Tibial nerve (tissue), 4 donors: ENCODE results near the gene FBXW8. TPM values are rescaled to one million over a fixed set of nuclear protein-coding genes. Genes with fewer than 3 reads are reported as not detected.

ENCODE experiments used
- DNase-seq, 2 donors: peaks; one replicate each; pipeline ENCODE4 v3.0.0-alpha.2; 2019; ENCODE audit warnings: low spot score in 2 of 2
- H3K27ac ChIP-seq, 4 donors: fragments of 200-600 bp; sonication (generic) in 3 of 4; one replicate each; pipeline ENCODE4 v1.5.1; 2017 to 2019; ENCODE audit warnings: mild to moderate bottlenecking in 1 of 4
- H3K27me3 ChIP-seq, 2 donors: fragments of 200-600 bp; sonication (generic) in 1 of 2; one replicate each; pipeline versions ENCODE4 v1.5.1 to v1.6.0; 2017 to 2019
- H3K36me3 ChIP-seq, 3 donors: fragments of 200-600 bp; sonication (generic); one replicate each; pipeline ENCODE4 v1.5.1; 2018 to 2019
- H3K4me1 ChIP-seq, 4 donors: fragments of 200-600 bp; sonication (generic) in 3 of 4; one replicate each; pipeline ENCODE4 v1.5.1; 2017 to 2019
- H3K4me3 ChIP-seq, 4 donors: fragments of 200-600 bp; sonication (generic) in 3 of 4; one replicate each; pipeline ENCODE4 v1.5.1; 2017 to 2019; ENCODE audit warnings: mild to moderate bottlenecking in 1 of 4, moderate library complexity in 1 of 4
- H3K9me3 ChIP-seq, 4 donors: fragments of 200-600 bp; sonication (generic) in 3 of 4; one replicate each; pipeline ENCODE4 v1.5.1; 2017 to 2019
- EP300 ChIP-seq, 2 donors: sonication (generic); formaldehyde crosslinking; IDR thresholded peaks; one replicate each; pipeline ENCODE4 v1.6.1; 2017; ENCODE audit warnings: antibody characterized with exemption in 2 of 2, mild to moderate bottlenecking in 1 of 2
- POLR2A ChIP-seq, 2 donors: fragments of 450-650 bp; IDR thresholded peaks; one replicate each; pipeline ENCODE4 v1.6.1; 2017; ENCODE audit warnings: antibody characterized with exemption in 2 of 2, mild to moderate bottlenecking in 2 of 2, moderate library complexity in 2 of 2
- WGBS, 2 donors: methylation state at CpG; one replicate each; pipeline ENCODE4 v1.1.5; 2018; 5-methylcytosine and 5-hydroxymethylcytosine counted together
- total RNA-seq, 4 donors: library from RNA; depleted of rRNA; stranded (reverse); fragments of >200 nt; gene quantifications; one replicate each; pipeline ENCODE4 v1.1.0, GENCODE V29; 2016
- TF ChIP-seq, protein P1 (sequence below), 5 experiments: fragments of 200-600 bp in 3 of 5; fragments of 450-650 bp in 2 of 5; sonication (generic) in 3 of 5; IDR thresholded peaks; one replicate each; pipeline ENCODE4 v1.5.1; 2016 to 2019; ENCODE audit warnings: antibody characterized with exemption in 5 of 5, mild to moderate bottlenecking in 3 of 5, moderate library complexity in 2 of 5

Gene FBXW8
- total RNA-seq, 4 donors from 2014 or later = 26.7 to 38.4 (median 29.0) TPM

GRCh38 chr12:116864371-116865160 lies 46.2 kb upstream of the FBXW8 start:
- Histone ChIP-seq H3K36me3 (no peaks in the 10 kb centered on the region), H3K9me3 (no peaks in the 10 kb centered on the region), H3K27me3 (no peaks in the 10 kb centered on the region), H3K27ac (no peak overlapping the region), H3K4me1 (peaks cover 0 to 24% (median 6%) of the 10 kb centered on the region in 4 donors), H3K4me3 (no peak overlapping the region)
- WGBS, 2 donors = 67 to 70% methylated on average over 13 of the region's 13 CpGs
- DNase-seq = no peak
- TF ChIP-seq EP300 (IDR thresholded peaks at IDR 0.05) (no peak), POLR2A (IDR thresholded peaks at IDR 0.05) (no peak)
- TF ChIP-seq, protein P1, sequence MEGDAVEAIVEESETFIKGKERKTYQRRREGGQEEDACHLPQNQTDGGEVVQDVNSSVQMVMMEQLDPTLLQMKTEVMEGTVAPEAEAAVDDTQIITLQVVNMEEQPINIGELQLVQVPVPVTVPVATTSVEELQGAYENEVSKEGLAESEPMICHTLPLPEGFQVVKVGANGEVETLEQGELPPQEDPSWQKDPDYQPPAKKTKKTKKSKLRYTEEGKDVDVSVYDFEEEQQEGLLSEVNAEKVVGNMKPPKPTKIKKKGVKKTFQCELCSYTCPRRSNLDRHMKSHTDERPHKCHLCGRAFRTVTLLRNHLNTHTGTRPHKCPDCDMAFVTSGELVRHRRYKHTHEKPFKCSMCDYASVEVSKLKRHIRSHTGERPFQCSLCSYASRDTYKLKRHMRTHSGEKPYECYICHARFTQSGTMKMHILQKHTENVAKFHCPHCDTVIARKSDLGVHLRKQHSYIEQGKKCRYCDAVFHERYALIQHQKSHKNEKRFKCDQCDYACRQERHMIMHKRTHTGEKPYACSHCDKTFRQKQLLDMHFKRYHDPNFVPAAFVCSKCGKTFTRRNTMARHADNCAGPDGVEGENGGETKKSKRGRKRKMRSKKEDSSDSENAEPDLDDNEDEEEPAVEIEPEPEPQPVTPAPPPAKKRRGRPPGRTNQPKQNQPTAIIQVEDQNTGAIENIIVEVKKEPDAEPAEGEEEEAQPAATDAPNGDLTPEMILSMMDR (IDR thresholded peaks at IDR 0.05) = no peak

DNA sequence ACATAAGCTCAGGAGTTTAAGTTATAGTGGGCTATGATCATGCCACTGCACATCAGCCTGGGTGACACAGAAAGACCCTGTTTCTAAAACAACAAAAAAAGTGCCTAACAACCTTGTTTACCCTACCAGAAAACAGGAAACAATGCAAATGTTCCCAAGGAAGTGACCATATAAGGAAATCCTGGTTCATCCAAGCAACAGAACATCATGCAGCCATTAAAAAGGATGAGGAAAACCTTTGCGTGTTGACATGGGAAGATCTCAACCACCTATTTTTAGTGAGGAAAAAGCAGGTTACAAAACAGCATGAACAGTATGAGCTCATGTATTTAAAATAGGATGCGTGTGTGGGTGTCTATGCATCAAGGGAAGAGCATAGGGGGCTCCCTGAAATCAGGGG lies 43.2 kb upstream of the FBXW8 start:
- Histone ChIP-seq H3K36me3 (no peaks in the 10 kb centered on the region), H3K27me3 (peaks cover 0 to 4% of the 10 kb centered on the region in 2 donors), H3K4me3 (no peak overlapping the region), H3K27ac (no peak overlapping the region), H3K9me3 (no peaks in the 10 kb centered on the region), H3K4me1 (no peaks in the 10 kb centered on the region)
- DNase-seq = no peak
- no peak for TF ChIP-seq POLR2A (IDR thresholded peaks at IDR 0.05)
- TF ChIP-seq, protein P1 (IDR thresholded peaks at IDR 0.05) = no peak
- no peak for TF ChIP-seq EP300 (IDR thresholded peaks at IDR 0.05)
- 83 to 84% methylated on average over 2 of the region's 2 CpGs for WGBS, 2 donors

- TF ChIP-seq, protein P1 (IDR thresholded peaks at IDR 0.05) = no peak
- TF ChIP-seq EP300 (IDR thresholded peaks at IDR 0.05) = no peak
- no peak for TF ChIP-seq POLR2A (IDR thresholded peaks at IDR 0.05)
- WGBS, 2 donors = 75 to 79% methylated on average over 4 of the region's 4 CpGs
- DNase-seq = no peak
These were observed 40.4 kb upstream of the FBXW8 start for GRCh38 chr12:116870306-116870705.

DNA sequence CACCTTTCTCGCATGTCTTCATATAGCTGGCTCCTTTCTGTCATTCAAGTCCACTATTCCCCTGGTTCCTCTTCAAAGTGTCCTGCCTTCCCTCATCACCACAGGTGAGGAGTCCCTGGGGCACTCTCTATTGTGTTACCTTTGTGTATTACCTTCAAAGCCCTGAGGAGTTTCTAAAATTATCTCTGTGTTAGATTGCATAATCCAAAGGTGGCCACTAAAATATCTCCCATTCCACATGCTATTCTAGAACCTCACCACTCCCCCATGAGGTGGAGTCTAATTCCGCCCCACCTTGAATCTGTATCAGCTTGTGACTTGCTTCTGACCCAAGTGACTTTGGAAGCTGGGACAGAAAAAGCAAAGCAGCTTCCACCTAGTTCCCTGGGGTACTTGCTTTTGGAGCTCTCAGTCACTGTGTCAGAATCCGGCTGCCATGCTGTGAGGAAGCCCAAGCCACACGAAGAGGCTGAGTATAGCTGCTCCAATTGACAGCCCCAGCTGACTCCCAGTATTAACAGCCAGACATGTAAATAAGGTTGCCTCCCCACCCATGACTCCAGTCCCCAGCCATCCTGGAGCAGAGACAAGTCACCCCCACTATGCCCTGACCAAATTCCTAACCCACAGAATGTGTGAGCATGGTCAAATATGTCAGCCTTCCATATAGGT lies 36.3 kb upstream of the FBXW8 start:
- DNase-seq = no peak
- TF ChIP-seq EP300 (IDR thresholded peaks at IDR 0.05) = no peak
- TF ChIP-seq POLR2A (IDR thresholded peaks at IDR 0.05) = no peak
- TF ChIP-seq, protein P1 (IDR thresholded peaks at IDR 0.05) = no peak
- H3K9me3 ChIP-seq = peaks cover 0 to 24% (median 0%) of the 10 kb centered on the region in 4 donors
- peaks cover 0 to 19% (median 14%) of the 10 kb centered on the region in 4 donors for H3K4me1 ChIP-seq
- H3K36me3 ChIP-seq = no peaks in the 10 kb centered on the region
- H3K27ac ChIP-seq = no peak overlapping the region
- peaks cover 0 to 51% of the 10 kb centered on the region in 2 donors for H3K27me3 ChIP-seq
- WGBS, 2 donors = 97 to 98% methylated on average over 4 of the region's 4 CpGs
- no peak overlapping the region for H3K4me3 ChIP-seq

More at GRCh38 chr12:116870306-116870705, 40.4 kb upstream of the FBXW8 start:
- Histone ChIP-seq H3K4me1 (no peaks in the 10 kb centered on the region), H3K27me3 (peaks cover 0 to 13% of the 10 kb centered on the region in 2 donors), H3K27ac (no peak overlapping the region), H3K36me3 (no peaks in the 10 kb centered on the region), H3K4me3 (no peak overlapping the region), H3K9me3 (peaks cover 0 to 22% (median 0%) of the 10 kb centered on the region in 4 donors)
